ENCODE measurements around the gene TCTN3. TPM values are rescaled to one million over a fixed set of nuclear protein-coding genes. Genes with fewer than 3 reads are reported as not detected.
"Not testable (repeated sequence)": the region's sequence is repeated elsewhere in the genome, so short reads cannot be mapped to it uniquely, and the experiment has no call there.

TCTN3 gene
- total RNA-seq, 4 donors from 2014 or later: 6.3 to 8.6 (median 6.8) TPM

- DNase-seq: no peak
- Histone ChIP-seq H3K27me3 (no peaks in the 10 kb centered on the region), H3K36me3 (peaks cover 0 to 29% of the 10 kb centered on the region in 2 donors), H3K4me3 (no peak overlapping the region), H3K27ac (no peak overlapping the region), H3K4me1 (no peaks in the 10 kb centered on the region), H3K9me3 (no peaks in the 10 kb centered on the region)
- intact Hi-C loops (cut with DNase I; ENCODE audit: low total_unique reads) (no loop called here), in situ Hi-C loops (cut with MboI; ENCODE audit: low sequenced_read_pairs in 4 of 4) (loop anchor here in 2 of 4 donors (25.0 kb wide), 1 partner anchor 363 kb away; the partner anchor contains the start of gene CCNJ (in 2 of the 2))
- ATAC-seq: no peak
- TF ChIP-seq POLR2A (IDR thresholded peaks at IDR 0.05) (no peak), CTCF (IDR thresholded peaks at IDR 0.05 in 4 of 5, conservative IDR thresholded peaks at IDR 0.05 in 1 of 5) (no peak)
Observed at GRCh38 chr10:95674643-95675042, 19.1 kb downstream of the TCTN3 start.

- ATAC-seq; H3K4me1 ChIP-seq; intact Hi-C loops (cut with DNase I; ENCODE audit: low total_unique reads); DNase-seq; in situ Hi-C loops (cut with MboI; ENCODE audit: low sequenced_read_pairs in 4 of 4); H3K27ac ChIP-seq; H3K9me3 ChIP-seq; H3K4me3 ChIP-seq; H3K27me3 ChIP-seq: not testable (repeated sequence)
- H3K36me3 ChIP-seq: peaks cover 0 to 16% of the 10 kb centered on the region in 2 donors
Observed at GRCh38 chr10:95672641-95673040, 21.1 kb downstream of the TCTN3 start.

- Histone ChIP-seq H3K36me3 (peaks cover 0 to 16% of the 10 kb centered on the region in 2 donors), H3K27me3 (no peaks in the 10 kb centered on the region), H3K27ac (no peak overlapping the region), H3K9me3 (no peaks in the 10 kb centered on the region), H3K4me1 (no peaks in the 10 kb centered on the region), H3K4me3 (no peak overlapping the region)
- intact Hi-C loops (cut with DNase I; ENCODE audit: low total_unique reads) (no loop called here), in situ Hi-C loops (cut with MboI; ENCODE audit: low sequenced_read_pairs in 4 of 4) (no loop called here)
- TF ChIP-seq CTCF (IDR thresholded peaks at IDR 0.05 in 4 of 5, conservative IDR thresholded peaks at IDR 0.05 in 1 of 5) (no peak), POLR2A (IDR thresholded peaks at IDR 0.05) (no peak)
- no peak for ATAC-seq
- no peak for DNase-seq
Observed at GRCh38 chr10:95664543-95664942, 29.2 kb downstream of the TCTN3 start.

- intact Hi-C loops (cut with DNase I; ENCODE audit: low total_unique reads): no loop called here
- no peak for ATAC-seq
- H3K27ac ChIP-seq: no peak overlapping the region
- H3K36me3 ChIP-seq: peaks cover 0 to 16% of the 10 kb centered on the region in 2 donors
- H3K27me3 ChIP-seq: no peaks in the 10 kb centered on the region
- no peak overlapping the region for H3K4me3 ChIP-seq
- in situ Hi-C loops (cut with MboI; ENCODE audit: low sequenced_read_pairs in 4 of 4): no loop called here
- H3K9me3 ChIP-seq: no peaks in the 10 kb centered on the region
- no peak for DNase-seq
- TF ChIP-seq CTCF (IDR thresholded peaks at IDR 0.05 in 4 of 5, conservative IDR thresholded peaks at IDR 0.05 in 1 of 5) (no peak), POLR2A (IDR thresholded peaks at IDR 0.05) (no peak)
- no peaks in the 10 kb centered on the region for H3K4me1 ChIP-seq
Observed at GRCh38 chr10:95663496-95663895, 30.2 kb downstream of the TCTN3 start.

- Histone ChIP-seq H3K36me3 (peaks cover 0 to 16% of the 10 kb centered on the region in 2 donors), H3K27me3 (no peaks in the 10 kb centered on the region), H3K9me3 (no peaks in the 10 kb centered on the region), H3K4me1 (no peaks in the 10 kb centered on the region), H3K4me3 (no peak overlapping the region), H3K27ac (no peak overlapping the region)
- in situ Hi-C loops (cut with MboI; ENCODE audit: low sequenced_read_pairs in 4 of 4): no loop called here
- intact Hi-C loops (cut with DNase I; ENCODE audit: low total_unique reads): no loop called here
- no peak for ATAC-seq
- no peak for DNase-seq
- no peak for TF ChIP-seq CTCF (IDR thresholded peaks at IDR 0.05 in 4 of 5, conservative IDR thresholded peaks at IDR 0.05 in 1 of 5)
- no peak for TF ChIP-seq POLR2A (IDR thresholded peaks at IDR 0.05)
Observed at GRCh38 chr10:95661818-95662217, 31.9 kb downstream of the TCTN3 start.

Data from gastrocnemius medialis (tissue), 4 donors.